ENCODE data around the gene PLCL2.

PLCL2 gene

GRCh38 chr3:17129556-17129955 is 244.8 kb downstream of the PLCL2 start:
- no peak for DNase-seq

GRCh38 chr3:17130956-17131355 is 246.2 kb downstream of the PLCL2 start:
- DNase-seq, result no peak

GRCh38 chr3:17132286-17133115 is 247.7 kb downstream of the PLCL2 start:
- DNase-seq, result no peak

- no peak for DNase-seq
These were observed 249.1 kb downstream of the PLCL2 start for GRCh38 chr3:17133632-17134545.

- no peak for DNase-seq
These were observed 250.9 kb downstream of the PLCL2 start for GRCh38 chr3:17135696-17136095.

GRCh38 chr3:17136136-17136721 is 251.5 kb downstream of the PLCL2 start:
- DNase-seq, result no peak

GRCh38 chr3:17137321-17137826 is 252.6 kb downstream of the PLCL2 start:
- DNase-seq, result no peak

GRCh38 chr3:17138246-17139039 is 253.7 kb downstream of the PLCL2 start:
- DNase-seq, result no peak
